K562 (cell line): Measurements from ENCODE around the gene PRM2. TPM values are rescaled to one million over a fixed set of nuclear protein-coding genes. Genes with fewer than 3 reads are reported as not detected.

ENCODE experiments used
- CHD1 ChIP-seq: fragments of 200-600 bp; sonication (generic); IDR thresholded peaks from one replicate; pipeline ENCODE4 v1.6.1; 2012; ENCODE audit warnings: mild to moderate bottlenecking, moderate library complexity, low read length, inconsistent platforms
- DMBX1 ChIP-seq: fragments of 250-450 bp; sonication (Bioruptor Pico); IDR thresholded peaks from 2 replicates; pipeline ENCODE4 v1.8.0; 2022; ENCODE audit warnings: inconsistent platforms, mild to moderate bottlenecking, moderate library complexity, borderline replicate concordance
- ELF4 ChIP-seq: fragments of 450-650 bp; formaldehyde crosslinking; IDR thresholded peaks from 2 replicates; pipeline ENCODE4 v1.4.0; 2022; ENCODE audit warnings: missing genetic modification characterization
- FIP1L1 ChIP-seq: fragments of 200-400 bp; formaldehyde crosslinking; IDR thresholded peaks from 2 replicates; pipeline ENCODE4 v1.6.1; 2018; ENCODE audit warnings: mild to moderate bottlenecking, low read depth, low read length; ENCODE audit not compliant: poor library complexity, severe bottlenecking
- HCFC1 ChIP-seq: IDR thresholded peaks from 2 replicates; pipeline ENCODE4 v1.6.1; 2012; ENCODE audit warnings: low read depth, low read length, improper control_type of control experiment
- JUN ChIP-seq, 2 experiments: sonication (generic) in 1 of 2; formaldehyde crosslinking in 1 of 2; IDR thresholded peaks; 2 replicates each; pipeline versions ENCODE4 v1.6.1 to v1.8.0; 2012 to 2022; ENCODE audit warnings: borderline replicate concordance in 2 of 2, mild to moderate bottlenecking in 2 of 2, improper control_type of control experiment in 1 of 2, low read depth in 1 of 2, low read length in 1 of 2, missing genetic modification reagents in 1 of 2
- NUFIP1 ChIP-seq: fragments of 450-650 bp; IDR thresholded peaks from 2 replicates; pipeline ENCODE4 v1.6.1; 2018; ENCODE audit not compliant: partially characterized antibody
- RB1 ChIP-seq: fragments of 450-650 bp; IDR thresholded peaks from 2 replicates; pipeline ENCODE4 v1.6.1; 2017; ENCODE audit warnings: low read depth, mild to moderate bottlenecking
- RBFOX2 ChIP-seq: fragments of 200-400 bp; formaldehyde crosslinking; IDR thresholded peaks from 2 replicates; pipeline ENCODE4 v1.6.1; 2017; ENCODE audit warnings: low read depth, mild to moderate bottlenecking, low read length, moderate library complexity
- SMAD4 ChIP-seq: fragments of 250-450 bp; sonication (Bioruptor Pico); conservative IDR thresholded peaks from 2 replicates; pipeline ENCODE4 v1.8.0; 2021; ENCODE audit warnings: inconsistent platforms, mild to moderate bottlenecking, moderate library complexity
- TCF7L2 ChIP-seq: fragments of 150-350 bp; IDR thresholded peaks from 2 replicates; pipeline ENCODE4 v1.6.1; 2016; ENCODE audit warnings: low read depth, mild to moderate bottlenecking, low read length, moderate library complexity
- ZKSCAN8 ChIP-seq: fragments of 200-800 bp; sonication (Bioruptor generic); IDR thresholded peaks from 2 replicates; pipeline ENCODE4 v1.6.1; 2016; ENCODE audit warnings: missing genetic modification characterization, missing compliant biosample characterization
- ZNF324 ChIP-seq: fragments of 250-450 bp; sonication (Bioruptor Pico); IDR thresholded peaks from 2 replicates; pipeline ENCODE4 v1.4.0; 2020; ENCODE audit warnings: mild to moderate bottlenecking
- ZNF354B ChIP-seq: fragments of 250-450 bp; sonication (Bioruptor Pico); IDR thresholded peaks from 2 replicates; pipeline ENCODE4 v1.4.0; 2020
- polyA plus RNA-seq, 8 experiments: library from polyadenylated mRNA; depleted of rRNA in 4 of 8; stranded (reverse) in 5 of 8; unstranded in 3 of 8; fragments of >200 nt; fragmentation: Nextera tagmentation in 2 of 8; fragmentation: Illumina TruSeq in 1 of 8; extraction: Ambion mirVana in 2 of 8; extraction: Trizol in 1 of 8; gene quantifications; 2 replicates each; pipeline versions ENCODE4 v1.2.1 to v1.2.3, GENCODE V29; 2011 to 2014; ENCODE audit warnings: inconsistent platforms in 1 of 8, missing spikeins in 1 of 8
- total RNA-seq, 7 experiments: library from RNA; depleted of rRNA in 6 of 7; stranded (reverse); fragments of >200 nt in 6 of 7; fragmentation: Illumina TruSeq in 2 of 7; extraction: Trizol in 2 of 7; gene quantifications; 2 replicates each; pipeline versions ENCODE4 v1.2.1 to v1.2.3, GENCODE V29; 2011 to 2021; ENCODE audit warnings: low replicate concordance in 1 of 7
- TF ChIP-seq, protein P1 (sequence below): conservative IDR thresholded peaks from 2 replicates; pipeline ENCODE4 v1.6.1; 2011; ENCODE audit warnings: low read depth, mild to moderate bottlenecking, low read length; ENCODE audit not compliant: control insufficient read depth

PRM2 gene
- total and polyA plus RNA-seq, 9 of the 15 experiments (the other 6 are each of a cell fraction or from before 2014, with no cell fraction given), result not detected

- TF ChIP-seq, protein P1, sequence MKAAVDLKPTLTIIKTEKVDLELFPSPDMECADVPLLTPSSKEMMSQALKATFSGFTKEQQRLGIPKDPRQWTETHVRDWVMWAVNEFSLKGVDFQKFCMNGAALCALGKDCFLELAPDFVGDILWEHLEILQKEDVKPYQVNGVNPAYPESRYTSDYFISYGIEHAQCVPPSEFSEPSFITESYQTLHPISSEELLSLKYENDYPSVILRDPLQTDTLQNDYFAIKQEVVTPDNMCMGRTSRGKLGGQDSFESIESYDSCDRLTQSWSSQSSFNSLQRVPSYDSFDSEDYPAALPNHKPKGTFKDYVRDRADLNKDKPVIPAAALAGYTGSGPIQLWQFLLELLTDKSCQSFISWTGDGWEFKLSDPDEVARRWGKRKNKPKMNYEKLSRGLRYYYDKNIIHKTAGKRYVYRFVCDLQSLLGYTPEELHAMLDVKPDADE, result no peak
- no peak for TF ChIP-seq RB1
- TF ChIP-seq SMAD4 (CRISPR knock-in tag), result no peak
- TF ChIP-seq CHD1, result no peak
- TF ChIP-seq ELF4 (CRISPR knock-in tag), result no peak
- no peak for TF ChIP-seq TCF7L2
- no peak for TF ChIP-seq ZNF354B
- no peak for TF ChIP-seq HCFC1
- TF ChIP-seq RBFOX2, result no peak
- no peak for TF ChIP-seq ZNF324 (CRISPR knock-in tag)
- no peak for TF ChIP-seq NUFIP1
- no peak for TF ChIP-seq ZKSCAN8 (CRISPR knock-in tag)
- no peak for TF ChIP-seq FIP1L1
- no peak for TF ChIP-seq JUN (IDR thresholded peaks at IDR 0.05; ENCODE audit: borderline replicate concordance, low read depth, low read length)
- TF ChIP-seq JUN (CRISPR knock-in tag; IDR thresholded peaks at IDR 0.05; ENCODE audit: borderline replicate concordance), result no peak
- TF ChIP-seq DMBX1 (CRISPR knock-in tag), result no peak
Measured at GRCh38 chr16:11272484-11272883, 3.8 kb downstream of the PRM2 start (continued).
